ENCODE measurements around the gene SYT11. TPM values are rescaled to one million over a fixed set of nuclear protein-coding genes. Genes with fewer than 3 reads are reported as not detected.

Gene SYT11
- total and polyA plus RNA-seq, 8 donors, result 0.46 to 5.8 (median 1.5) TPM

- no peaks in the 10 kb centered on the region for H3K27me3 ChIP-seq
- H3K36me3 ChIP-seq, result no peaks in the 10 kb centered on the region
- H3K4me1 ChIP-seq, result peaks cover 0 to 5% (median 0%) of the 10 kb centered on the region in 3 donors
- intact Hi-C loops (cut with DNase I), result no loop called here
- H3K4me3 ChIP-seq, result peak overlapping the region in 1 of 4 donors; percentile 39
- no peak for DNase-seq
- 71 to 81% methylated on average over 2 of the region's 2 CpGs for WGBS, 2 donors
- no peak for FAIRE-seq
- TF ChIP-seq CTCF (IDR thresholded peaks at IDR 0.05), result no peak
- ATAC-seq, result no peak
- peak overlapping the region in 2 of 4 donors; percentile 35 to 47 for H3K27ac ChIP-seq
- no peaks in the 10 kb centered on the region for H3K9me3 ChIP-seq
Measured at GRCh38 chr1:155860970-155861510, 1.7 kb downstream of the SYT11 start.

- Histone ChIP-seq H3K9me3 (no peaks in the 10 kb centered on the region), H3K4me1 (no peaks in the 10 kb centered on the region), H3K27me3 (no peaks in the 10 kb centered on the region), H3K27ac (no peak overlapping the region), H3K36me3 (no peaks in the 10 kb centered on the region), H3K4me3 (no peak overlapping the region)
- intact Hi-C loops (cut with DNase I), result no loop called here
- TF ChIP-seq CTCF (IDR thresholded peaks at IDR 0.05), result no peak
- ATAC-seq (no peak), DNase-seq (no peak), FAIRE-seq (no peak)
- WGBS, 2 donors, result 72 to 75% methylated on average over 2 of the region's 2 CpGs
Measured at GRCh38 chr1:155861896-155862295, 2.5 kb downstream of the SYT11 start.

- no peaks in the 10 kb centered on the region for H3K27me3 ChIP-seq
- FAIRE-seq (no peak), ATAC-seq (no peak), DNase-seq (no peak)
- H3K27ac ChIP-seq, result no peak overlapping the region
- H3K36me3 ChIP-seq, result no peaks in the 10 kb centered on the region
- H3K4me1 ChIP-seq, result no peaks in the 10 kb centered on the region
- H3K4me3 ChIP-seq, result no peak overlapping the region
- intact Hi-C loops (cut with DNase I), result no loop called here
- no peaks in the 10 kb centered on the region for H3K9me3 ChIP-seq
- no peak for TF ChIP-seq CTCF (IDR thresholded peaks at IDR 0.05)
Measured at GRCh38 chr1:155864393-155864792, 5.0 kb downstream of the SYT11 start.

GRCh38 chr1:155867766-155868165 lies 8.4 kb downstream of the SYT11 start:
- no peak for TF ChIP-seq CTCF (IDR thresholded peaks at IDR 0.05)
- intact Hi-C loops (cut with DNase I), result no loop called here
- Histone ChIP-seq H3K36me3 (no peaks in the 10 kb centered on the region), H3K27ac (no peak overlapping the region), H3K4me1 (no peaks in the 10 kb centered on the region), H3K9me3 (no peaks in the 10 kb centered on the region), H3K4me3 (no peak overlapping the region), H3K27me3 (no peaks in the 10 kb centered on the region)
- DNase-seq (no peak), FAIRE-seq (no peak), ATAC-seq (no peak)
- WGBS, 2 donors, result 80 to 87% methylated on average over 8 of the region's 8 CpGs

- Histone ChIP-seq H3K36me3 (no peaks in the 10 kb centered on the region), H3K9me3 (no peaks in the 10 kb centered on the region), H3K4me1 (no peaks in the 10 kb centered on the region), H3K27me3 (no peaks in the 10 kb centered on the region), H3K4me3 (no peak overlapping the region), H3K27ac (no peak overlapping the region)
- peak; percentile 18 to 68 (median 41) for DNase-seq
- no peak for TF ChIP-seq CTCF (IDR thresholded peaks at IDR 0.05)
- intact Hi-C loops (cut with DNase I), result no loop called here
- peak in 3 of 4 donors; percentile 32 to 55 (median 40) for ATAC-seq
- no peak for FAIRE-seq
- WGBS, 2 donors, result 38 to 67% methylated on average over 1 of the region's 1 CpG
Measured at GRCh38 chr1:155871390-155871789, 12.0 kb downstream of the SYT11 start.

All from pancreas (tissue), 10 donors.